Neural crest cell (in vitro differentiated cells): Measurements from ENCODE around the gene EVL. TPM values are rescaled to one million over a fixed set of nuclear protein-coding genes. Genes with fewer than 3 reads are reported as not detected.

Source experiments
- DNase-seq: peaks from one replicate; pipeline ENCODE4 v3.0.0; 2021; ENCODE audit warnings: low read depth, mixed read lengths, low spot score
- H3K27ac Mint-ChIP-seq: one replicate; pipeline ENCODE4 v1.8.0; 2021; ENCODE audit warnings: mild to moderate bottlenecking, mixed read lengths; ENCODE audit not compliant: unreplicated experiment
- H3K27me3 Mint-ChIP-seq: 2 replicates; pipeline ENCODE4 v1.8.0; 2021; ENCODE audit warnings: low read depth, mild to moderate bottlenecking, mixed read lengths
- H3K36me3 Mint-ChIP-seq: 2 replicates; pipeline ENCODE4 v1.8.0; 2021; ENCODE audit warnings: low read depth, mild to moderate bottlenecking, mixed read lengths
- H3K4me1 Mint-ChIP-seq: 2 replicates; pipeline ENCODE4 v1.8.0; 2021; ENCODE audit warnings: mixed read lengths
- H3K4me3 Mint-ChIP-seq: one replicate; pipeline ENCODE4 v1.8.0; 2021; ENCODE audit warnings: mild to moderate bottlenecking, mixed read lengths
- H3K9me3 Mint-ChIP-seq: 2 replicates; pipeline ENCODE4 v1.8.0; 2021; ENCODE audit warnings: mixed read lengths
- long read RNA-seq: library from polyadenylated mRNA; unstranded; transcript quantifications from one replicate; pipeline ENCODE4 v2.0.0, GENCODE V29; 2020
- total RNA-seq: library from RNA; stranded (reverse); gene quantifications from 2 replicates; pipeline ENCODE4 v1.2.1, GENCODE V29; 2021
- TF ChIP-seq, protein P1 (sequence below): fragments of 200-600 bp; sonication (generic); conservative IDR thresholded peaks from 2 replicates; pipeline ENCODE4 v1.5.0; 2021; ENCODE audit warnings: antibody characterized with exemption, mild to moderate bottlenecking

The EVL gene, protein sequence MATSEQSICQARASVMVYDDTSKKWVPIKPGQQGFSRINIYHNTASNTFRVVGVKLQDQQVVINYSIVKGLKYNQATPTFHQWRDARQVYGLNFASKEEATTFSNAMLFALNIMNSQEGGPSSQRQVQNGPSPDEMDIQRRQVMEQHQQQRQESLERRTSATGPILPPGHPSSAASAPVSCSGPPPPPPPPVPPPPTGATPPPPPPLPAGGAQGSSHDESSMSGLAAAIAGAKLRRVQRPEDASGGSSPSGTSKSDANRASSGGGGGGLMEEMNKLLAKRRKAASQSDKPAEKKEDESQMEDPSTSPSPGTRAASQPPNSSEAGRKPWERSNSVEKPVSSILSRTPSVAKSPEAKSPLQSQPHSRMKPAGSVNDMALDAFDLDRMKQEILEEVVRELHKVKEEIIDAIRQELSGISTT
- total RNA-seq = 197 and 218 TPM in 2 replicates
- long read RNA-seq, partial matches to known transcripts = 3 of 9 reads
- long read RNA-seq, other reads (novel, unspliced or antisense) = 5 of 9 reads

DNA sequence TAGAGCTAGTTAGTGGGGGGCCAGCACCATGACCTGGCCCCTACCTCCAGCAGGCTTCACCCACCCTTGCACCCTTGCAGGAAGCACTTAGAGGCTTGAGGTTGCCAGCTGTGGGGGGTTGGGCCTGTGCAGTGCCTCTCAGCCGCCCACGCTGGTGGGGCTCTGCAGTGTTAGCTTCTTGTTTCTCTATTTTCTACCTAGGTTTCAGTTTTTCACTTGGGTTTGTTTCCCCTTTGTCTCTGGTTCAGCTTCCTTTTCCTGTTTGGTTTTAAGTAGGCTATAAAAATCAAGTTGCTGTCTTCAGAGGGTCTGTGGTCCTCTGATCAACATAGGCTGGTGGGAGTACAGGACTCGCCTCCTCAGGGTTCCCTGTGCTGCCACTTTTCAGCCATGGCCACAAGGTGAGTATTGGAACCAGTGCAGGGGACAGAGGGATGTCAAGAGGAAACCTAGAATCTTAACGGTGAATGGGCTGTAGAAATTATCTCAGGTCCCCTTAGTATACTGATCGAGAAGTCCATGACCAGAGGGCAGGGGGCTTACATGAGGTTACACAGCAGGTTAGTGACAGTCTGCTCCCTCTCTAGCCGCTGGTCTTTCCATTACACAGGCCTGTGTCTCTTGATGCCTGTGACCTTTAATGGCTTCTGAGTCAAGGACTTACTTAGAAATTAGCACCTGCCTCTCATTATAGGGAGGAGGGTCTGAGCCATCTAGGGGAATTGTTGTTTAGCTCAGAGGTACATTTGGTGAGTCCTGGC, at the start of gene EVL:
TSS of gene EVL (plus strand) at position 312 of the 761 bp plus-strand sequence. CDS start at position 391, 79 bp downstream.
- Mint-ChIP-seq H3K27me3 (no peaks in the 10 kb centered on the region), H3K36me3 (no peaks in the 10 kb centered on the region), H3K27ac (no peak within 1 kb of the TSS), H3K4me3 (no peak within 1 kb of the TSS), H3K9me3 (no peaks in the 10 kb centered on the region), H3K4me1 (peaks cover 31% of the 10 kb centered on the region)
- TF ChIP-seq, protein P1, sequence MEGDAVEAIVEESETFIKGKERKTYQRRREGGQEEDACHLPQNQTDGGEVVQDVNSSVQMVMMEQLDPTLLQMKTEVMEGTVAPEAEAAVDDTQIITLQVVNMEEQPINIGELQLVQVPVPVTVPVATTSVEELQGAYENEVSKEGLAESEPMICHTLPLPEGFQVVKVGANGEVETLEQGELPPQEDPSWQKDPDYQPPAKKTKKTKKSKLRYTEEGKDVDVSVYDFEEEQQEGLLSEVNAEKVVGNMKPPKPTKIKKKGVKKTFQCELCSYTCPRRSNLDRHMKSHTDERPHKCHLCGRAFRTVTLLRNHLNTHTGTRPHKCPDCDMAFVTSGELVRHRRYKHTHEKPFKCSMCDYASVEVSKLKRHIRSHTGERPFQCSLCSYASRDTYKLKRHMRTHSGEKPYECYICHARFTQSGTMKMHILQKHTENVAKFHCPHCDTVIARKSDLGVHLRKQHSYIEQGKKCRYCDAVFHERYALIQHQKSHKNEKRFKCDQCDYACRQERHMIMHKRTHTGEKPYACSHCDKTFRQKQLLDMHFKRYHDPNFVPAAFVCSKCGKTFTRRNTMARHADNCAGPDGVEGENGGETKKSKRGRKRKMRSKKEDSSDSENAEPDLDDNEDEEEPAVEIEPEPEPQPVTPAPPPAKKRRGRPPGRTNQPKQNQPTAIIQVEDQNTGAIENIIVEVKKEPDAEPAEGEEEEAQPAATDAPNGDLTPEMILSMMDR = no peak
- no peak for DNase-seq

- Mint-ChIP-seq H3K27me3 (no peaks in the 10 kb centered on the region), H3K27ac (no peak overlapping the region), H3K4me1 (peaks cover 43% of the 10 kb centered on the region), H3K9me3 (no peaks in the 10 kb centered on the region), H3K36me3 (peaks cover 11% of the 10 kb centered on the region), H3K4me3 (no peak overlapping the region)
- TF ChIP-seq, protein P1 = no peak
- DNase-seq = no peak
Measured at GRCh38 chr14:100017553-100017952, 47.7 kb upstream of the EVL start.

- H3K4me3 Mint-ChIP-seq = no peak overlapping the region
- no peaks in the 10 kb centered on the region for H3K9me3 Mint-ChIP-seq
- H3K27me3 Mint-ChIP-seq = no peaks in the 10 kb centered on the region
- peaks cover 10% of the 10 kb centered on the region for H3K36me3 Mint-ChIP-seq
- DNase-seq = no peak
- H3K27ac Mint-ChIP-seq = no peak overlapping the region
- TF ChIP-seq, protein P1 = no peak
- H3K4me1 Mint-ChIP-seq = peaks cover 42% of the 10 kb centered on the region
Measured at GRCh38 chr14:100018054-100018453, 47.2 kb upstream of the EVL start.

- Mint-ChIP-seq H3K4me1 (peaks cover 42% of the 10 kb centered on the region), H3K36me3 (peaks cover 6% of the 10 kb centered on the region), H3K27me3 (no peaks in the 10 kb centered on the region), H3K27ac (no peak overlapping the region), H3K4me3 (no peak overlapping the region), H3K9me3 (no peaks in the 10 kb centered on the region)
- TF ChIP-seq, protein P1 = no peak
- no peak for DNase-seq
Measured at GRCh38 chr14:100018482-100018881, 46.7 kb upstream of the EVL start.

GRCh38 chr14:100019156-100019744, 46.0 kb upstream of the EVL start:
- Mint-ChIP-seq H3K27ac (peak overlapping the region; percentile 59), H3K27me3 (no peaks in the 10 kb centered on the region), H3K36me3 (peaks cover 4% of the 10 kb centered on the region), H3K9me3 (no peaks in the 10 kb centered on the region), H3K4me1 (peaks cover 42% of the 10 kb centered on the region), H3K4me3 (peak overlapping the region; percentile 9)
- TF ChIP-seq, protein P1 = no peak
- DNase-seq = no peak
